Heart left ventricle (tissue), 13 donors: Measurements from ENCODE around the gene ITGB5.

Source experiments
- POLR2A ChIP-seq, 2 donors: fragments of 450-650 bp; IDR thresholded peaks; one replicate each; pipeline ENCODE4 v1.6.1; 2017; ENCODE audit warnings: antibody characterized with exemption in 2 of 2, mild to moderate bottlenecking in 2 of 2, moderate library complexity in 2 of 2
- TF ChIP-seq, protein P1 (sequence below), 12 donors: fragments of 200-600 bp; sonication (generic) in 4 of 12; IDR thresholded peaks; one replicate each; pipeline versions ENCODE4 v1.5.0 to v1.8.0; 2018 to 2022; ENCODE audit warnings: antibody characterized with exemption in 12 of 12, mild to moderate bottlenecking in 5 of 12
- donor health status: ischemic (EF 13 %, LVEDD 7.1; RV severe dilation, severe dysfunction).
- donor health status: DM: no; HTN: yes; CAD: no.
- donor health status: DM: no; HTN: no; CAD: no.
- donor health status: ischemic (EF 25% LVEDD 6.9; RV normal size, moderate dysfunction).
- donor health status: ischemic (EF 25% LVEDD 5.7; RV mildly dilated, moderate dysfunction).
- donor health status: ischemic (EF 35%, LVEDD 5.7; RV mildly dilated, moderate dysfunction).
- donor health status: nonischemic (EF 11% LVEDD 7.7; RV severe dilation, severe dysfunction).
- donor health status: DM: yes; HTN: yes; CAD: no.
- donor health status: PGD.
- donor health status: ischemic (EF 29% LVEDD 5.4; RV normal size, mild dysfunction).
- donor health status: nonischemic (EF 23%, LVEDD 6.1; RV moderate dilation, normal function).

- TF ChIP-seq, protein P1, sequence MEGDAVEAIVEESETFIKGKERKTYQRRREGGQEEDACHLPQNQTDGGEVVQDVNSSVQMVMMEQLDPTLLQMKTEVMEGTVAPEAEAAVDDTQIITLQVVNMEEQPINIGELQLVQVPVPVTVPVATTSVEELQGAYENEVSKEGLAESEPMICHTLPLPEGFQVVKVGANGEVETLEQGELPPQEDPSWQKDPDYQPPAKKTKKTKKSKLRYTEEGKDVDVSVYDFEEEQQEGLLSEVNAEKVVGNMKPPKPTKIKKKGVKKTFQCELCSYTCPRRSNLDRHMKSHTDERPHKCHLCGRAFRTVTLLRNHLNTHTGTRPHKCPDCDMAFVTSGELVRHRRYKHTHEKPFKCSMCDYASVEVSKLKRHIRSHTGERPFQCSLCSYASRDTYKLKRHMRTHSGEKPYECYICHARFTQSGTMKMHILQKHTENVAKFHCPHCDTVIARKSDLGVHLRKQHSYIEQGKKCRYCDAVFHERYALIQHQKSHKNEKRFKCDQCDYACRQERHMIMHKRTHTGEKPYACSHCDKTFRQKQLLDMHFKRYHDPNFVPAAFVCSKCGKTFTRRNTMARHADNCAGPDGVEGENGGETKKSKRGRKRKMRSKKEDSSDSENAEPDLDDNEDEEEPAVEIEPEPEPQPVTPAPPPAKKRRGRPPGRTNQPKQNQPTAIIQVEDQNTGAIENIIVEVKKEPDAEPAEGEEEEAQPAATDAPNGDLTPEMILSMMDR (IDR thresholded peaks at IDR 0.05): no peak
- no peak for TF ChIP-seq POLR2A (IDR thresholded peaks at IDR 0.05)
Measured at GRCh38 chr3:124918524-124918923, 31.4 kb upstream of the ITGB5 start.
